Measurements from ENCODE around the gene TMEM169.

TMEM169 gene

GRCh38 chr2:216109962-216110614 is 28.4 kb downstream of the TMEM169 start:
- TF ChIP-seq ZFX (IDR thresholded peaks at IDR 0.05; ENCODE audit: borderline replicate concordance), result no peak
- TF ChIP-seq CTCF (IDR thresholded peaks at IDR 0.05), result peak; percentile 66
- H3K27ac ChIP-seq, result peak overlapping the region; percentile 78

- peak overlapping the region; percentile 78 for H3K27ac ChIP-seq
- TF ChIP-seq ZFX (IDR thresholded peaks at IDR 0.05; ENCODE audit: borderline replicate concordance), result no peak
- TF ChIP-seq CTCF (IDR thresholded peaks at IDR 0.05), result no peak
Measured at GRCh38 chr2:216110620-216111019, 28.9 kb downstream of the TMEM169 start.

GRCh38 chr2:216111122-216111521 is 29.4 kb downstream of the TMEM169 start:
- no peak for TF ChIP-seq CTCF (IDR thresholded peaks at IDR 0.05)
- no peak for TF ChIP-seq ZFX (IDR thresholded peaks at IDR 0.05; ENCODE audit: borderline replicate concordance)
- H3K27ac ChIP-seq, result no peak overlapping the region

- H3K27ac ChIP-seq, result no peak overlapping the region
- TF ChIP-seq CTCF (IDR thresholded peaks at IDR 0.05) (no peak), ZFX (IDR thresholded peaks at IDR 0.05; ENCODE audit: borderline replicate concordance) (no peak)
Measured at GRCh38 chr2:216112926-216113325, 31.2 kb downstream of the TMEM169 start.

GRCh38 chr2:216113572-216113971 is 31.9 kb downstream of the TMEM169 start:
- TF ChIP-seq ZFX (IDR thresholded peaks at IDR 0.05; ENCODE audit: borderline replicate concordance), result no peak
- TF ChIP-seq CTCF (IDR thresholded peaks at IDR 0.05), result no peak

GRCh38 chr2:216114382-216114713 is 32.6 kb downstream of the TMEM169 start:
- TF ChIP-seq ZFX (IDR thresholded peaks at IDR 0.05; ENCODE audit: borderline replicate concordance), result no peak
- TF ChIP-seq CTCF (IDR thresholded peaks at IDR 0.05), result no peak
- peak overlapping the region; percentile 82 for H3K27ac ChIP-seq

More at GRCh38 chr2:216113572-216113971, 31.9 kb downstream of the TMEM169 start:
- H3K27ac ChIP-seq, result peak overlapping the region; percentile 82; the same call in 1 of the 2 replicates

- H3K27ac ChIP-seq, result peak overlapping the region; percentile 82
- TF ChIP-seq CTCF (IDR thresholded peaks at IDR 0.05) (peak; percentile 93), ZFX (IDR thresholded peaks at IDR 0.05; ENCODE audit: borderline replicate concordance) (no peak)
Measured at GRCh38 chr2:216114714-216115531, 33.2 kb downstream of the TMEM169 start.
